OCI-LY3 (cell line): ENCODE results near the gene NAA16.
A peak's percentile ranks its signal among the peaks of the same experiment; 100 is the strongest.

ENCODE experiments used
- H2AFZ ChIP-seq: fragments of 200-600, 300-600 bp; shearing (Covaris generic); 2 replicates; pipeline ENCODE4 v1.6.0; 2014; ENCODE audit warnings: antibody characterized with exemption, low read depth, low read length
- H3K27ac ChIP-seq: fragments of 200-600, 300-600 bp; sonication (generic); 2 replicates; pipeline ENCODE4 v1.5.1; 2014; ENCODE audit warnings: mild to moderate bottlenecking, low read length, moderate library complexity, mixed read lengths
- H3K27me3 ChIP-seq: fragments of 200-600, 300-600 bp; sonication (generic); 2 replicates; pipeline ENCODE4 v1.6.1; 2014; ENCODE audit warnings: low read depth, low read length, mixed read lengths
- H3K36me3 ChIP-seq: fragments of 200-600, 300-600 bp; sonication (generic); replicated peaks from 2 replicates; pipeline ENCODE3; 2014; ENCODE audit warnings: low read depth, low read length, mixed read lengths
- H3K4me1 ChIP-seq: fragments of 300-600, 200-600 bp; sonication (generic); 2 replicates; pipeline ENCODE4 v1.6.1; 2014; ENCODE audit warnings: low read length, mixed read lengths
- H3K4me2 ChIP-seq: fragments of 200-600, 300-600 bp; sonication (generic); 2 replicates; pipeline ENCODE4 v1.6.1; 2014; ENCODE audit warnings: low read length, mixed read lengths
- H3K4me3 ChIP-seq: fragments of 300-600, 200-600 bp; sonication (generic); 2 replicates; pipeline ENCODE4 v1.5.1; 2014; ENCODE audit warnings: antibody characterized with exemption, mild to moderate bottlenecking, low read length, moderate library complexity
- H3K79me2 ChIP-seq: fragments of 300-600, 200-600 bp; shearing (Covaris generic); 2 replicates; pipeline ENCODE4 v1.6.1; 2014; ENCODE audit warnings: mild to moderate bottlenecking, low read length, mixed read lengths
- H3K9ac ChIP-seq: fragments of 300-600, 200-600 bp; shearing (Covaris generic); 2 replicates; pipeline ENCODE4 v1.6.0; 2014; ENCODE audit warnings: mild to moderate bottlenecking, low read length, moderate library complexity
- H3K9me3 ChIP-seq: fragments of 200-600, 300-600 bp; shearing (Covaris generic); 2 replicates; pipeline ENCODE4 v1.6.1; 2014; ENCODE audit warnings: low read length, mixed read lengths; ENCODE audit not compliant: insufficient read depth
- H4K20me1 ChIP-seq: fragments of 200-600, 300-600 bp; sonication (generic); 2 replicates; pipeline ENCODE4 v1.6.1; 2016; ENCODE audit warnings: low read length, mixed read lengths; ENCODE audit not compliant: insufficient read depth
- CTCF ChIP-seq: fragments of 200-600, 300-600 bp; sonication (generic); IDR thresholded peaks from 2 replicates; pipeline ENCODE4 v1.5.1; 2014; ENCODE audit warnings: antibody characterized with exemption, low read length, low read depth
- EZH2phosphoT487 ChIP-seq: fragments of 200-600 bp; shearing (Covaris generic); IDR thresholded peaks from 2 replicates; pipeline ENCODE4 v1.6.1; 2018; ENCODE audit warnings: antibody characterized with exemption, mixed run types, low read depth

The NAA16 gene

DNA sequence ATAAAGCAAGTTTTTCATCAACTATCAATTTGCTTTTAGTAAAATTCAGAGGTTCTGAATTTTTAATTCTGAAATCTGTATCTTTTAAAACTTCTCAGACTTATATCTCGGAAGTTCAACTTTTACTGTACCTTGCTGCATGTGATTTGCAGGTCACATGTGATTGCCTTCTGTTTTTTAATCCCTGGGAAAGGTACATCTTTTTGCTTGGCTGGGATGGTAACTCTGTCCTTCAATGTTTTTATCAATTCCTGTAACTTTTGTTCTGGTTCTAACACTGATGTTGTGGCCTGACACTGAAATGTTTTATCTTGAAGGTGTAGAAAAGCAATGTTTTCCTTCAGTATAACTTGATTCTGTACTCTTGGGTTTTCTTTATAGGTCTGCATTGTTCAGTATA is 16.2 kb upstream of the NAA16 start:
- H3K4me1 ChIP-seq: peaks cover 9% of the 10 kb centered on the region
- no peaks in the 10 kb centered on the region for H4K20me1 ChIP-seq
- H3K4me2 ChIP-seq: no peak overlapping the region
- H3K9ac ChIP-seq: no peak overlapping the region
- no peak overlapping the region for H2AFZ ChIP-seq
- 0 out of 2 replicates have a peak, but pooled peaks cover 5% of the 10 kb centered on the region for H3K9me3 ChIP-seq
- no peaks in the 10 kb centered on the region for H3K27me3 ChIP-seq
- TF ChIP-seq CTCF: no peak
- no peak for TF ChIP-seq EZH2phosphoT487
- H3K79me2 ChIP-seq: no peaks in the 10 kb centered on the region
- H3K4me3 ChIP-seq: no peak overlapping the region
- H3K27ac ChIP-seq: no peak overlapping the region
- H3K36me3 ChIP-seq: no peaks in the 10 kb centered on the region

DNA sequence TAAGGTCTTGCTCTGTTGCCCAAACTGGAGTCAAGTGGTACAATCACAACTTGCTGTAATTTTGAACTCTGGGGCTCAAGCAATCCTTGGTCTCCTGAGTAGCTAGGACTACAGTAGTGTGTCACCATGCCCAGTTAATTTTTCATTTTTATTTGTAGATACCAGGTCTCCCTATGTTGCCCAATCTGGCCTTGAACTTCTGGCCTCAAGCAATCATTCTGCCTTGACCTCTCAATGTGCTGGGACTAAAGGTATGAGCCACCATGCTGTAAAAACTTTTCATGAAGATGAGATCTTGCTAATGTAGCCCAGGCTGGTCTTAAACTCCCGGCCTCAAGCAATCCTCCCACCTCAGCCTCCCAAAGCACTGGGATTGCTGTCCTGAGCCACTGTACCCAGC is 15.1 kb upstream of the NAA16 start:
- no peak overlapping the region for H3K4me3 ChIP-seq
- H4K20me1 ChIP-seq: no peaks in the 10 kb centered on the region
- 0 out of 2 replicates have a peak, but pooled peaks cover 5% of the 10 kb centered on the region for H3K9me3 ChIP-seq
- H3K4me2 ChIP-seq: no peak overlapping the region
- peaks cover 11% of the 10 kb centered on the region for H3K4me1 ChIP-seq
- no peak overlapping the region for H2AFZ ChIP-seq
- no peak overlapping the region for H3K9ac ChIP-seq
- H3K27me3 ChIP-seq: no peaks in the 10 kb centered on the region
- no peaks in the 10 kb centered on the region for H3K79me2 ChIP-seq
- TF ChIP-seq CTCF: no peak
- TF ChIP-seq EZH2phosphoT487: no peak
- no peaks in the 10 kb centered on the region for H3K36me3 ChIP-seq
- H3K27ac ChIP-seq: no peak overlapping the region

- Histone ChIP-seq H3K4me3 (no peak overlapping the region), H2AFZ (no peak overlapping the region), H3K9me3 (0 out of 2 replicates have a peak, but pooled peaks cover 5% of the 10 kb centered on the region), H3K9ac (no peak overlapping the region), H3K36me3 (no peaks in the 10 kb centered on the region), H3K27ac (no peak overlapping the region), H3K79me2 (no peaks in the 10 kb centered on the region), H3K4me1 (peaks cover 11% of the 10 kb centered on the region), H3K4me2 (no peak overlapping the region), H4K20me1 (no peaks in the 10 kb centered on the region), H3K27me3 (no peaks in the 10 kb centered on the region)
- no peak for TF ChIP-seq CTCF
- TF ChIP-seq EZH2phosphoT487: no peak
These were observed 14.0 kb upstream of the NAA16 start for GRCh38 chr13:41296879-41297646.

DNA sequence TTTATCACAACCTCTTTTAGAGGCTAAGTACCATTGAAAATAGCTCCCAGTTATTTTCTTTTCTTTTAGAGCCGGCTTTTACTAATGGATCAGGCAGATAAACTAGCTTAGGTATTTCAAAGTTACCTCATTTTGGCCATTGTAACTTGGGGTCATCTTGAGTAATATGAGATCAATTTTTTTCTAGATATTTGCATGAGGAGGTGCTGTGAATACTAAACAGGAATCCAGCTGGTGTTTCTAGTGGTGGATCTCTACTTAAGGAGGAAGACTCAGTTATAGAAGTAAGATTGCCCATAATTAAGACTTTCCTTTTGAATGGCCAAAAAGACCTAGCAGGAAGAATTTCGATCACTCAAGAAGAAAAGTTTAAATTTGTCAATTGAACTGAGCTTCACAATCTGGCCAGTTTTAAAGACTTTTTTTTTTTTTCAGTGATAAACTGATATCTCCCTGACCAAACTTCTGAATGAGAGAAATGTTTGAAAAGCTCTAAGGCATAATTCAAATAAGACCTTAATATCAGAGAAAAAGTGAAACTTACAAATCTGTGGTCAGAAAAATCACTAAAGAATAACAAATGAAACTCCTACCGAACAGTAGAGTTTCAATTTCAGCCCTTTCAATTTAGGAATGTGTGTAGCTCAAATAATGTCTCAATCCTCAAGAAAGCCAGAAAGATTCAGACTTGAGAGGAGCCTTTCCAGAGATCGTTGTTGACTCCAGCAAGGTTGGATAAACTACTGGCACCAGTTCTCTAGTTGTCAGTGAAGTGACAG is 11.6 kb upstream of the NAA16 start:
- H3K4me2 ChIP-seq: peak overlapping the region; percentile 57
- H4K20me1 ChIP-seq: no peaks in the 10 kb centered on the region
- H3K4me3 ChIP-seq: peak overlapping the region; percentile 33
- H3K27me3 ChIP-seq: no peaks in the 10 kb centered on the region
- no peak for TF ChIP-seq EZH2phosphoT487
- no peak for TF ChIP-seq CTCF
- no peaks in the 10 kb centered on the region for H3K79me2 ChIP-seq
- peaks cover 11% of the 10 kb centered on the region for H3K4me1 ChIP-seq
- H3K9me3 ChIP-seq: no peaks in the 10 kb centered on the region
- H3K27ac ChIP-seq: no peak overlapping the region
- H3K9ac ChIP-seq: peak overlapping the region; percentile 3; the same call in 1 of the 2 replicates
- H3K36me3 ChIP-seq: no peaks in the 10 kb centered on the region
- peak overlapping the region; percentile 10 for H2AFZ ChIP-seq
